DMS79 (cell line): Measurements from ENCODE around the gene DDX10.
"Not testable (repeated sequence)": the region's sequence is repeated elsewhere in the genome, so short reads cannot be mapped to it uniquely, and the experiment has no call there.

Source experiments
- DNase-seq: peaks from one replicate; lab custom pipeline; 2025; lab: John Stamatoyannopoulos, UW

DDX10 gene

DNA sequence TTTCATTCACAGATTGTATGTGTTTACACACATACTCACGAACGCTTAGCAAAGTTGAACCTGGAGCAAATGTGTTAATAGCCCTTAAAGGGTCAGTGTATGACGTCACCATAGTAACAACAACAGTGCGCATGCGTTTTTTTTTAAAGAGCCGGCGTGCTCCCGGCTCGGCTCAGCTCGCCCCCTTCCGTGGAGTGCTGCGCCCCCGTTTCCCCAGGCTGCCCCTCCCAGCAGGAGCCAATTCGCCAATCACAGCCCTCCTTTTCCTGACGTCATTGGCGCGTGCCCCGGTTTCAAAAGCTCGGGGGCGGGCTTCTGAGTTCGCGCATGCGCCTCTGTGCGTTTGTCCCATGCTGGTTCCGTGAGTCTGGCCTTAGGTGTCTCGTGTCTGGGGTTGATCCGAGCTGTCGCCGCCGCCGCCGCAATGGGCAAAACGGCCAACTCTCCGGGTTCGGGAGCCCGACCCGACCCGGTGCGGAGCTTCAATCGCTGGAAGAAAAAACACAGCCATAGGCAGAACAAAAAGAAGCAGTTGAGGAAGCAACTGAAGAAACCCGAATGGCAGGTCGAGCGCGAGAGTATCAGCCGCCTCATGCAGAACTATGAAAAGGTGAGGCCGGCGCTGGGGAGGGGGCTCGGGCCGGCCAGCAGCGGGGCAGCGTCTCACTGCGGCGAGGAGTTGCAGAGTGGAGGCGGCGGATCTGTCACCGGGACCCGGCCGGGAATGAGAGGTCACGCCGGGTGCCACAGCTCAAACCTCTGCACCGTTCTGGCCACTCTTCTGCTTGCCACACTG, at the start of gene DDX10:
Gene DDX10 (plus strand): TSS at position 340 of the 796 bp plus-strand sequence. CDS start 85 bp downstream, at position 425.
- peak; percentile 98 for DNase-seq

DNA sequence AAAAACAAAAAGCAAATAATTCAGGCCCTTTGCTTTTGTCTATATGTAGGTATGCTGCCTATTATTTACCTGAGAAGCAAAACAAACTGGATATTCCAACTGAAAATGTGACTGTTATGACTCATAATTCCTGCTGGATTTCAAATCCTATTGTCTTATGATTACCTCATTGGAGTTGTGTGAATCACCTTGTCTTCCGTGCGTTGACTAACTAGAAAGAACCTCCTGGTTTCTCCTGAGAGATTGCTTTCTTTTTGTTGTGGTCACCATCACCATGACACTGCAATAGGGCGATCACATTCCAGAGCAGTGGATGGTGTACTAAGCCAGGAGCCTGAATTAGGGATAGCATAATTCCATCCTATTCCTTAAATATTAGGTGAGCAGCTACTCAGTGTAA, 48.3 kb upstream of the DDX10 start:
- DNase-seq: no peak

DNA sequence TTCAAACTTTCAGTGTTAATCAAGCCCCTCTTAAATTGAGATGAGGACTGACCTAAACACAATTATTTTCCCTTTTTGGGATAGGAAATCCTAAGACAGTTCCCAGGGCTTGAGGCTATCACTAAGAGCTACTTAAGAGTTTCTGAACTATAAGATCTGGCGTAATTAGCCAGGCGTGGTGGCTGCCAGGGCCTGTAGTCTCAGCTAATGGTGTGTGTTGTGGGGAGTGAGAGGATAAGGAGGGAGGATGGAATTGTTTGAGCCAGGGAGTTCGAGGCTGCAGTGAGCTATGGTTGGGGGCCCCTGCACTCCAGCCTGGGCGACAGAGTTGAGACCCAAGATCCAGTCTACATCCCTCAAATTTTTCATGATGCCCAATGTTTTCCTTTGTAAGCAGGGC, 47.8 kb upstream of the DDX10 start:
- no peak for DNase-seq

- no peak for DNase-seq
Measured at GRCh38 chr11:108618529-108618928, 46.3 kb upstream of the DDX10 start.

DNA sequence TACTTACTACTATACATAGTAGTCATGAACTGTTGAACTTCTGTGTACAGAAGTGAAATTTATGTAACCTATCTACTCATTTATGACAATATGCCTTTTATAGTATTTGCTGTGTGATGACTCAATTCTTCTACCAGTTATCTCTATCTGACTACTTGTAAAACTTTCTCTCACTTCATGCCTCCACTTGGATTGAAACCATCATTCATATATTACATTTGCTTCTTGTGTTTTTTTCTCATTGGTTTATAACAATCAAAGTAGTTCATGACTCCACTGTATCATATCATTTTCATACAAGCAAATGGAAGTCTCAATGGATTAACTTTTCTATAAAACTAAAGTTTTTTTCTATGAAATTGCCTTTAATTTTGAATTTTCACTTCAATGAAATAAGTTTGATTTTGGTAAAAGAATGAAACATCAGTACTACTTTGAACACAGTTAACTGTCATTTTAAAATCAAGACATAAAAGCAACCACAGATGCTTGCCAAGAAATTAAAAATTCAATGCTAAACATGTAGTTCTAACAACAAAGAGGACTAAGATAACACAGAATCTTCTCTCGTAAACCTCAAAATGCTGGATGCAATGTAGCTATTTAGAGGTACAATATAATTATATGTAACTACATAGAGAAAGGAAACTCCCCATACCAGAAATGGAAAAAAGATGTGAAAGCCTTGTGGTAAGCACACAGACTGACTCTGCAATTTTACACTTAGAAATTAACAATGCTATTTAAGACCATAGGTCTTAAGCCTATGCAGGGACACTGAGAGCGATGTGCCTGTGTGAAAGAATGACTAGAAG, 43.7 kb upstream of the DDX10 start:
- DNase-seq: no peak

GRCh38 chr11:108622341-108622740, 42.5 kb upstream of the DDX10 start:
- no peak for DNase-seq

GRCh38 chr11:108624196-108624925, 40.5 kb upstream of the DDX10 start:
- no peak for DNase-seq

DNA sequence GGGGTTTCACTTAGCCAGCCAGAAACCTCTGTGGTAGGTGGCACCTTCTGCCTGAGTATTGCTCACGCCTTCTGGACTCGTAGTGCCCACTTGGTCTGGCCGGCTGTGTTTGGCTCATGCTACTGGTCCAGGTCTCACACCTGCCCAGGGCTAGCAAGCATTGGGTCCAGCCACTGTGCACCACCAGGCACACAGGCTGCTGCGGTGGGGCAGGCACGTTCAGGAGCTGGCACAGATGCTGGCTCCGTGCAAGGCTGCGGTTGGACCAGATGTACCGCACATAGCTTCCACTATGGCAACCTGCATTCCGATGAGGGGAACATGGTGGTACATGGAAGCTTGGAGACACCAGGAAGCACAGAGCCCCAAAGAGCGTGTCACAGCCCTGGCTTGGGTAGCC, 36.5 kb upstream of the DDX10 start:
- no peak for DNase-seq

DNA sequence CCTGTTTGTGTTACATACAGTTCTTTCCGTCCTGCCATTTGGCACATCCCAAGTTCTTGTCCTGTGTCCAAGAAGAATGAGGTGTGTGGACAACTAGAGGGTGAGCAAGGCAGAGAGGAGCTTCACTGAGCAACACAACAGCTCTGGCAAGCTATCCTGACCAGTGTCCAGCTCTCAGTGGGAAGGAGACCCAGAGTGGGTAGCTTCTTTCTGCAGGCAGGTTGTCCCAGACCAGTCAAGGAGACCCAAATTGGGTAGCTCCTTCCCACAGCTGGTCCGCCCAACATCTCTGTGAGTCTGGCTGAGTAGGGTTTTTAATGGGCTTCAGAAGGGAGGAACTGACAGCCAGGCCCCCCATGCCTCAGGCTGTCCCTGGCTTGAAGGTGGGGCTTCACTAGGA, 36.1 kb upstream of the DDX10 start:
- DNase-seq: no peak

DNA sequence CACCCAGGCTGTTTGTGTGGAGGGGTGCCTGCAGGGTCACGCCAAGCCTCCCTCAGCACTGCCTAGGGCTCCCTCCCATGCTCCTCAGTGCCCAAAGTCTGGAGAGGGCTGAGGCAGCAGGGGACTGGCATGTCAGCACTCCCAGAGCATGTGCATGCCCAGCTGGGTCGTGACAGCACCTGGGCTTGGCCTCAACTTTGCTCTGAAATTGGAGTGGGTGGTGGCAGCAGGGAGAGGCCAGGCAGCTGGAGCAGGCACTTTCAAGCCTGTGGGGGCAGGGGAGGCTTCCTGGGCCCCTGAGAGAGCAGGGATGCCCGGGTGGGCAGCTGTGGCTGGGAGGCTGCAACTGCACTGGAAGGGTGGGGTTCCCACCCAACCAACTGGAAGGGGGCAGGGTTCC, 35.6 kb upstream of the DDX10 start:
- no peak for DNase-seq

DNA sequence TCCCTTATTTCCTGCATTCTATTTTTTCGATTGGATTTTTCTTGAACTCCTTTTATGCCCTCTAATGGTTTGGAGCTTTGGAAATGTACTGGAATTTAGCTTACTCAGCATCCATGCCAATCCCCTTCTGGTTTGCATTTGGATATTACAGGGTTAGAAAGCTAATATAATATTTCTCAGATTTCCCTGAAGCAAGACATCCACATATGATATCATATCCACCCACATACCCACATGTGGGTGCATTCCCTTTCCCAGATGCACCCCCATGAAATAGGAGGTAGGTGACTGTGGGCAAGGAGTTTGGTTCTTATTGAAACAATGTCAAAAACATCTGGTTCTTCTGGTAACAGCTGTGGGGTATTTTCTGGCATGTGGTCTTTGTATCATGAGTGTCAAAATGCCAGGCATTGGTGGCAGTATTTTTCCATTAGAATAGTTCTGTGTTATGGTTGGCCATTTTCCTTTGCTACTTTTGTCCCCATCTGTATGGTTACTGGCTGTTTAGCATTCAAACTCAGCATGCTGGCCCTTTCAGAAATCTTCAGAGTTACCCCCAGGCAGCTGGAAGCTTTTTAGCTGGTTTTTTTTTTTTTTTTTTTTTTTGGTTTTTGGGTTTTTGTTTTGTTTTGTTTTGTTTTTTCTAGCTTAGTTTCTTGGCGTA, 32.7 kb upstream of the DDX10 start:
- DNase-seq: no peak

- DNase-seq: no peak
Measured at GRCh38 chr11:108635106-108635505, 29.8 kb upstream of the DDX10 start.

DNA sequence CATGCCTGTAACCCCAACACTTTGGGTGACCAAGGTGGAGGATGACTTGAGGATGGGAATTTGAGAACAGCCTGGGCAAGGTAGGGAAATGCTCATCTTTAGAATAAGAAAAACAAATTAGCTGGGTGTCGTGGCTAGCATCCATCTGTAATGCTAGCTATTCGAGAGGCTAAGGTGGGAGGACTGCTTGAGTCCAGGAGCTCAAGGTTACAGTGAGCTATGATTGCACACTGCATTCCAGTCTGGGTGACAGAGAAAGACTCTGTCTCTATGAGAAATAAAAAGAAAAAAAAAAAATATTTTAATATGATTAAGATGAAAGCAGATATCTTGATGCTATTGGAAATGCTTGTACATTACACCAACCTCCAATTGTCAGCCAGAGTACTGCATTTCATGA, 28.6 kb upstream of the DDX10 start:
- DNase-seq: no peak

GRCh38 chr11:108639146-108639545, 25.7 kb upstream of the DDX10 start:
- DNase-seq: no peak

DNA sequence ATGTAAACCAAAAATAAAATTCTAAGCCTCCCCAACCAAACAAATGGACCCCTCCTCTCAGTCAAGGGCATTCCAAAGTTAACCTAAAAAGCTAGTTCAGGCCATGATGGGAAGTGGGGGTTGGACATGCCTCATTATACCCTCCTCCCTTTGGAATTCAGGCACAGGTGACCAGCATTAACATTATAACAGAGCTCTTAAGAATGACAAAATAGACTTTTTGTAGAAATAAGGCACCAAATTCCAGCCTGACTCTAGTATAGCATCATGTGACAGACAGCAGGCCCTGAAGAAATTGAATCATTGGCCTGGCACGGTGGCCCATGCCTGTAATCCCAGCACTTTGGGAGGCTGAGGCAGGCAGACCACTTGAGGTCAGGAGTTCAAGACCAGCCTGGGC, 23.1 kb upstream of the DDX10 start:
- not testable (repeated sequence) for DNase-seq

DNA sequence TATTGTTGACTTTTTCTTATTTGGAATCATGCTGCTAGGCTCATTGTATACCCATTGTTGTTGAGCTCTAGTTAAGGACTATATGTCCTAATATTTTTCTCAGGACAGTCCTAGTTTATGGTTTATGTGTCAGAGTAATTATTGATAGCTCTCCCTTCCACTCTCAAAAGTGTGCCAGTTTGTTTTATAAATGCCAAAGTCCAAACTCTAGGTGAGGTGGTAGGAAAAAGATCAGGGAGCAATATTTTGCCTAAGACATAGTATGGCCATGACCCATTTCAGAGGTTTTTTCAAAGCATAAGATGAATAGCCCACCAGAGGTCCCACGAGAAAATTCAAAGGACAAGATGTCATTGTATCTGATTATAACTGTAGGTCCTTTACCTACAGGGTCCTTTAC, 20.9 kb upstream of the DDX10 start:
- no peak for DNase-seq

DNA sequence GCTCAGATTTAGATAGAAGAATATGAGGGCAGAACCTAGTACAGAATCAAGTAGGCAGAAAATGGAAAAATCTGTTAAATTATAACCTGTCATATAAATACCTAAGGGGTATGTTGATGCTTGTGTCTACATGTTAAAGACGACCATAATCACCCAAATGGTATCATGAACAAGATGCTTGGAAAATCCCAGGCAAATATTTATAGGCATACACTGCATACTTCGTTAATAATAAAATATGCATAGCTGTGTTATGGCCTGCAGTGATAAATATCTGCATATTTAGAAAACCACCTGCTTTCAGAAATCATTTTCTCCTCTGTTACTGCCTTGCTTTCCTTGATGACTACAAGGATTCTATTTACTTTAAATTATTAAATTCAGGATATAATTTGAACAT, 18.9 kb upstream of the DDX10 start:
- no peak for DNase-seq

- DNase-seq: no peak
Measured at GRCh38 chr11:108647387-108647700, 17.5 kb upstream of the DDX10 start.

- peak; percentile 61 for DNase-seq
Measured at GRCh38 chr11:108647701-108648527, 17.0 kb upstream of the DDX10 start.

- no peak for DNase-seq
Measured at GRCh38 chr11:108648528-108648885, 16.4 kb upstream of the DDX10 start.

DNA sequence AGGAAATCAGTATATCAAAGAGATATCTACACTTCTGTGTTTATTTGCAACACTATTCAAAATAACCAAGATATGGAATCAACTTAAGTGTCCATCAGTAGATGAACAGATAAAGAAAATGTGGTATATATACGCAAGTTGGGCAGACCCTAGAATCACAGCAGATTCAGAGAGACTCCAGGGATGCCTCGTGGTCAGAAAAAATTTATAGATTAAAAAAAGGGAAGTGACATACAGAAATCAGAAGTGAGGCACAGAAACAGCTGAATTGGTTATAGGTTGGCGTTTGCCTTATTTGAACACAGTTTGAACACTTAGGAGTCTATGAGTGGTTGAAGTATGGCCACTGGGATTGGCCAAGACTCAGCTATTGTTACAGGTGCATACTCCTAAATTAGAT, 10.8 kb upstream of the DDX10 start:
- DNase-seq: not testable (repeated sequence)
